Liver (tissue), 3 donors: ENCODE data around the gene ATP8B3.

Experiments used
- ATF3 ChIP-seq: IDR thresholded peaks from 2 replicates; pipeline ENCODE4 v1.6.1; 2016; ENCODE audit warnings: antibody characterized with exemption
- CTCF ChIP-seq: fragments of 150-350 bp; IDR thresholded peaks from 2 replicates; pipeline ENCODE4 v1.5.1; 2017; ENCODE audit warnings: improper control_type of control experiment, low read depth, low read length; ENCODE audit not compliant: missing input control
- EGR1 ChIP-seq, 2 donors: IDR thresholded peaks; 2 replicates each; pipeline ENCODE4 v1.6.1; 2016 to 2018; ENCODE audit warnings: antibody characterized with exemption in 2 of 2, low read depth in 2 of 2
- GABPA ChIP-seq, 2 donors: IDR thresholded peaks in 1 of 2; conservative IDR thresholded peaks in 1 of 2; 2 replicates each; pipeline ENCODE4 v1.6.1; 2016; ENCODE audit warnings: antibody characterized with exemption in 2 of 2, mild to moderate bottlenecking in 1 of 2, moderate library complexity in 1 of 2
- HNF4G ChIP-seq: IDR thresholded peaks from 2 replicates; pipeline ENCODE4 v1.6.1; 2016; ENCODE audit warnings: antibody characterized with exemption
- RAD21 ChIP-seq, 2 donors: IDR thresholded peaks; 2 replicates each; pipeline ENCODE4 v1.6.1; 2016; ENCODE audit warnings: antibody characterized with exemption in 2 of 2, mild to moderate bottlenecking in 2 of 2
- RXRA ChIP-seq, 2 donors: IDR thresholded peaks; 2 replicates each; pipeline ENCODE4 v1.6.1; 2017 to 2018; ENCODE audit warnings: antibody characterized with exemption in 2 of 2, mild to moderate bottlenecking in 1 of 2
- ZBTB33 ChIP-seq: IDR thresholded peaks from 2 replicates; pipeline ENCODE4 v1.6.1; 2016; ENCODE audit warnings: antibody characterized with exemption
- donor health status: healthy.
- donor health status: healthy.

- TF ChIP-seq CTCF (no peak), EGR1 (IDR thresholded peaks at IDR 0.05; ENCODE audit: low read depth in 2 of 2) (no peak), GABPA (IDR thresholded peaks at IDR 0.05 in 1 of 2, conservative IDR thresholded peaks at IDR 0.05 in 1 of 2) (no peak), RXRA (IDR thresholded peaks at IDR 0.05) (no peak), ATF3 (no peak), RAD21 (IDR thresholded peaks at IDR 0.05) (no peak), ZBTB33 (no peak), HNF4G (no peak)
Measured at GRCh38 chr19:1813192-1814182, 1.4 kb upstream of the ATP8B3 start.
